ENCODE measurements around the gene TRMT61A. TPM values are rescaled to one million over a fixed set of nuclear protein-coding genes. Genes with fewer than 3 reads are reported as not detected.

TRMT61A gene
- 12.6 TPM for polyA plus RNA-seq

DNA sequence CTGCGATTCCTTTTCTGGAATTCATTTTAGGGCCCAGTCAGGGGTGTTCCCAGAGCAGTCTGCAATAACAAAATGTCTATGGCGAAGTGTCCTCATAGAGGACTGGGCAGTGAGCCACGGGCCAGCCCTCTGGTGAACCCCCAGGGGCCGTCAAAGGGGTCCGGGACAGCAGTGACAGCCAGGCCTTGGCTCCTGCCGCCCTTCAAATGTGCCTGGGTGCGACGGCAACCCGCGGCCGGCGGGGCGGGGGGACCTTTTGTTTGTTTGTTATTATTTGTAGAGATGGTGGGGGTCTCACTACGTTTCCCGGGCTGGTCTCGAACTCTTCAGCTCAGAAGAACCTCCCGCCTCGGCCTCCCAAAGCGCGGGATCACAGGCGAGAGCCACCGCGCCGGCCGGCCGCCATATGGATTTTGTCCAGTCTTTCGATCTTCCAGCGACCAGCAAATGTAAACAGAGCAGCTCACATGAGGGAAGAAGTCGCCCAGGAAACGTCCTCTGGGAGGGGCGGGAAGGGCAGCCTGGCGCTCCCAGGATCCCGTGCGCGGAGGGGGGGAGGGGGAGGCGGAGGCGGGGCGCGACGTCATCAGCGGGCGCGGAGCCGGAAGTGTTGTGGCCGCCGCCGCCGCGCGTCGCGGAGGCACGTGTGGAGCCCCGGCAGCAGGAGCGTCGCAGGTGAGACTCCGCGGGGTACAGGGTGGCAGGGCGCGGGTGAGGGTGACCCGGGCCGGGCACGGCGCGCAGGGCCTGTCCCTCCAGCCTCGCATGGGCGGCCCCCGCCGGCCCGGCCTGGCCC, at the start of gene TRMT61A:
Gene TRMT61A (plus strand): TSS at position 610 of the 796 bp plus-strand sequence. CDS start 783 bp downstream, outside the sequence.
- Mint-ChIP-seq H3K4me3 (peak within 1 kb of the TSS; percentile 86 to 96 (median 92)), H3K36me3 (no peaks in the 10 kb centered on the region), H3K27me3 (no peaks in the 10 kb centered on the region), H3K9me3 (no peaks in the 10 kb centered on the region), H3K4me1 (peaks cover 20 to 26% (median 24%) of the 10 kb centered on the region in 3 donors), H3K27ac (peak within 1 kb of the TSS; percentile 85 to 97 (median 94))

DNA sequence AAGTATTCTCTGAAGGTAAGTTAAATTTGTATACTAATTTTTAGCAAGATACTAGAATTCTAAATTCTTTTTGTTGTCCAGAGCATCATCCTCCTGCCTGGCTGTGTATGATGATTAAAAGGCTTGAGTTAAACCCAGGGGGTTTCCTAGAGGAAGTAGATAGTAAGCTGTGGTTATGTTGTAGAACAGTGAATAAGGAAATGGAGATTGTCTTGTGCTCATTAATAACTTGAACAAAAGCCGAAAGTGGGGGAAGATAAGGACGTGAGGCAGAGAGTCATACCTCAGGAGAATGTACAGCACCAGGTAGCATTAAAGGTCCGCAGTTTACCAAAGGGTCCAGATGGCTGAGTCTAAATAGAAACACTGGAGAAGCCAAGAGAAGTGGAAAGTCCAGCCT, 48.4 kb upstream of the TRMT61A start:
- Mint-ChIP-seq H3K9me3 (no peaks in the 10 kb centered on the region), H3K4me1 (peaks cover 13 to 16% (median 13%) of the 10 kb centered on the region in 3 donors), H3K27me3 (no peaks in the 10 kb centered on the region), H3K36me3 (peaks cover 10% of the 10 kb centered on the region), H3K27ac (peak overlapping the region in 2 of 3 donors; percentile 2 to 63), H3K4me3 (peak overlapping the region in 2 of 4 donors; percentile 34 to 42)

DNA sequence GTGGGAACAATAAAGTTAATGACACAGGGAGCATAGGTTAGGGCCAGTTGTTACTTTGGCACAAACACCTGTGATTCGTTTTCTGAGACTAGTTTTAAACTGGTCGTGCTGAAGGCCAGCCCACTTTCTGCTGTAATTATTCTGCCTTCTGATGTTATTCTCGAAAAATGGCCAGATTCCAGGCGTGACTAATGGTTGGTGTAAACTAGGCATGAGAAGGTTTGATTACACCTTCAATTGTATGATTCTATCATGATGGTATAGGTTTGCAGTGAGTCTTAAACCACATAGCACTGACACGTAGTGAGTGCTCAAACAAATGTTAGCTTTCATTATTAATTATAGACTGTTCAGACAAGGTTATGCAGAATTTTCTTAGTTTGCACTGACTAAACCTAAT, 45.4 kb upstream of the TRMT61A start:
- no peaks in the 10 kb centered on the region for H3K27me3 Mint-ChIP-seq
- H3K9me3 Mint-ChIP-seq: no peaks in the 10 kb centered on the region
- peaks cover 13 to 16% (median 13%) of the 10 kb centered on the region in 3 donors for H3K4me1 Mint-ChIP-seq
- H3K36me3 Mint-ChIP-seq: peaks cover 6% of the 10 kb centered on the region
- H3K27ac Mint-ChIP-seq: no peak overlapping the region
- no peak overlapping the region for H3K4me3 Mint-ChIP-seq

DNA sequence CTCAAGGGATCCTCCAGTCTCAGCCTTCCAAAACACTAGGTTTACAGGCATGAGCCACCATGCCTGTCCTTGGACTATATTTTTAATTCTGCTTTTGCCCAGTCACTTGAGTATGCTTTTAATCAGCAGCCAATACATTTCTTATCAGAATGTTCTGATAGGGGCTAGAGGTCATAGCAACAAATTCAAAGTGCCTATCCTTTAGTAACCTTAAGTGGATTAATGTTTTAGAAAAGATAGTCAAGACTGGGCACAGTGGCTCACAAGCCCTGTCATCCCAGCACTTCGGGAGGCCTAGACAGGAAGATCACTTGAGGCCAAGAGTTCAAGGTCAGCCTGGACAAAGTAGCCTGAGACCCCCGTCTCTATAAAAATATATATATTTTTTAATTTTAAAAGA, 43.5 kb upstream of the TRMT61A start:
- H3K27me3 Mint-ChIP-seq: no peaks in the 10 kb centered on the region
- H3K9me3 Mint-ChIP-seq: no peaks in the 10 kb centered on the region
- H3K4me3 Mint-ChIP-seq: no peak overlapping the region
- H3K27ac Mint-ChIP-seq: no peak overlapping the region
- H3K4me1 Mint-ChIP-seq: peaks cover 9 to 11% (median 10%) of the 10 kb centered on the region in 3 donors
- H3K36me3 Mint-ChIP-seq: peaks cover 9% of the 10 kb centered on the region

DNA sequence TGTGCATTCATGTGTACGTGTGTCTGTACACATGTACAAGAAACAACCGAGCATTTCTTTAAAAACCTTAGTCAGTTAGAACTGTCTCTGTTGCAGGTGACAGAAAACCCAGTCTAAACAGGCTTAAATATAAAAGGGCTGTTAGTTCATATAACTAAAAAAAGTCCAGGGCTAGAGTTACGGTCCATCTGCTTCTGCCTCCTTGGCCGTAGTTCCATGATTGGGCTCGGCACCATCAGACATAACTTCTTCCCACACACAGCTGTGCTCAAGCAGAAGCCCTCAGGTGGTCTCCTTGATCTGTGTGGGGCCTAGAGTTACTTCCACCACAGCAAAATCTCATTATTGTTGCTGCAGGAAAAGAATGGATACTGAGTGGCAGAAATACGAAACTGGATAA, 40.9 kb upstream of the TRMT61A start:
- H3K4me3 Mint-ChIP-seq: no peak overlapping the region
- H3K36me3 Mint-ChIP-seq: peaks cover 8% of the 10 kb centered on the region
- H3K4me1 Mint-ChIP-seq: no peaks in the 10 kb centered on the region
- H3K27me3 Mint-ChIP-seq: no peaks in the 10 kb centered on the region
- no peaks in the 10 kb centered on the region for H3K9me3 Mint-ChIP-seq
- H3K27ac Mint-ChIP-seq: no peak overlapping the region

DNA sequence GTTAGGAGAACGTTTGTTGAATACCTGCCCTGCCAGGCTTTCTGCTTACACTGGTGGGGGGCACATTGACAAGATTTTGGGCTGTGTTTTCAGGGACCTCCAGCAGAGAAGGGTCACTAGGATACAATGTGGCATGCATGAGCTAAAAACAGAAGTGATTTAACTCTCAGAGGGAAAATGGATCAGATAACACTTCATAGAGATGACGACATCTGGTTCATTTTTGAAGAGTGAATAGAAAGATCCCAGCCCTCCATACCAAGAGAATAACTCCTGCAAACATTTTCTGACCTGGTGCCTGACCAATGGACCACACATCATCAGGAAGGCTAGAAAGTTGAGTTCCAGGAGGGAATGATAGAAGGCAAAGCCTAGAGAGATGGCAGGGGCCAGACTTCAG, 40.0 kb upstream of the TRMT61A start:
- Mint-ChIP-seq H3K4me1 (no peaks in the 10 kb centered on the region), H3K4me3 (no peak overlapping the region), H3K27me3 (no peaks in the 10 kb centered on the region), H3K27ac (peak overlapping the region in 1 of 3 donors; percentile 39), H3K9me3 (no peaks in the 10 kb centered on the region), H3K36me3 (peaks cover 5% of the 10 kb centered on the region)

DNA sequence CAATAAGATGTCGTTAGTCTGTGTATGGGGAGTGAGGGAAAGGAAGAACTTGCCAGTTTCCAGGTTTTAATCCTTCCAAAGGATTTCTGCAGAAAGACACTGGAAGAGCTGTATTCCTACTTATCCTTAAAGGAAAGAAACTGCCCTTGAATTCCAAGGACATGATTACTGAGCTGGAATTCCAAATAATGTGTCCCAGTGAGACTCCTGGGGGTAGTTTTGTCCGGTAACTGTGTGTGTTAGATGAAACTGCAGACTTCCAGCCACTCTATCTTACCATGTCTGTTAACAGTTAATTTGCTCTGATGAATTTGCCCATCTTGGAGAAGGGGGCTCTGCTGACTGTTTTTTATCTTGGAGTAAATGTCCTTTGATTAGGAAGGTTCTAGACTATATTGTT, 39.4 kb upstream of the TRMT61A start:
- H3K27me3 Mint-ChIP-seq: no peaks in the 10 kb centered on the region
- H3K4me1 Mint-ChIP-seq: no peaks in the 10 kb centered on the region
- peak overlapping the region in 1 of 3 donors; percentile 34 for H3K27ac Mint-ChIP-seq
- no peak overlapping the region for H3K4me3 Mint-ChIP-seq
- peaks cover 7% of the 10 kb centered on the region for H3K36me3 Mint-ChIP-seq
- H3K9me3 Mint-ChIP-seq: no peaks in the 10 kb centered on the region

DNA sequence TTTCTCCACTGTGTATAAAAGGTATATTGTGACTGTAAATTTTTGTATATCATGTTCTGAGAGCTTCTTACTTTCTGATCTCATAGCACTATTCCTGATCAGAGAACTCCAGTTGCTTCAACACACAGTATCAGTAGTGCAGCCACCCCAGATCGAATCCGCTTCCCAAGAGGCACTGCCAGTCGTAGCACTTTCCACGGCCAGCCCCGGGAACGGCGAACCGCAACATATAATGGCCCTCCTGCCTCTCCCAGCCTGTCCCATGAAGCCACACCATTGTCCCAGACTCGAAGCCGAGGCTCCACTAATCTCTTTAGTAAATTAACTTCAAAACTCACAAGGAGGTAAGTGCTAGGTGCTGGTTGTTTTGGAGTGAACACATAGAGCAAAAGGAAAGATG, 37.3 kb upstream of the TRMT61A start:
- Mint-ChIP-seq H3K4me1 (no peaks in the 10 kb centered on the region), H3K36me3 (peaks cover 8% of the 10 kb centered on the region), H3K27me3 (no peaks in the 10 kb centered on the region), H3K9me3 (no peaks in the 10 kb centered on the region), H3K4me3 (no peak overlapping the region), H3K27ac (peak overlapping the region in 1 of 3 donors; percentile 37)

DNA sequence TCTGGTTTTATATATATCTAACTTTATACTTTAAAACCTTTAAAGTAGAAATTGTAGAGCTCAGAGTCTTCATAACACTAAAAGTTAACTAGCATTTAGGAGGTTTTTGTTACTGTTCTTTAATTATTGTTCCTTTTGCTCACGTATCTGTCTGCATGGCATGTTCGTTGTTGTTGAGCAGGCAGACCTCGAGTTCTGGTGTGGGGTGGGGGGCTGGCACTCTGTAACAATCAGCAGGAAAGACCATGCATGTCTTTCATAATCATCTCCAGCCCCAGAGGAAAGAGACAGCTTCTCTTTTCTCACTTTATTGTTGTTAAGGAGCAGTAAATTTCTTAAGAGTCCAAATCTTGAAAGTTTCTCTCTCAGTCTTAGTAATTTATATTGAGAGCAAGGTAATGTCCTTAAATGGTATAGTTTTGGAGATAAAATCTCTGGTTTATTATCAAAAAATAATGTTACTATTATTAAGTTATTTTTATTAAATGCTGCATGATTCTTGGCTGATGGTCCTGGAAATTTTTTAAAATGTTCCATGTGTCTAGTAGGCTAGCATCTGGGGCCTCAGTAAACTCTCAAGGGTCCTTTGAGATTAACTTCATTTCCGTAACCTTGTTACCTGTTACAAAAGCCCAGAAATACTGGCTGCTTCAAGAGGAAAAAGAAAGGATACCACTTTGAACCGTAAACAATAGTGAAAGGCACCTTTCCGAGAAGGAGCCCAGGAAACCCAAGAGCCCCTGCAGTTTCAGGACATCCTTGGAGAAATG, 36.7 kb upstream of the TRMT61A start:
- no peaks in the 10 kb centered on the region for H3K27me3 Mint-ChIP-seq
- H3K36me3 Mint-ChIP-seq: peaks cover 8% of the 10 kb centered on the region
- no peak overlapping the region for H3K27ac Mint-ChIP-seq
- no peaks in the 10 kb centered on the region for H3K9me3 Mint-ChIP-seq
- H3K4me1 Mint-ChIP-seq: no peaks in the 10 kb centered on the region
- H3K4me3 Mint-ChIP-seq: no peak overlapping the region

DNA sequence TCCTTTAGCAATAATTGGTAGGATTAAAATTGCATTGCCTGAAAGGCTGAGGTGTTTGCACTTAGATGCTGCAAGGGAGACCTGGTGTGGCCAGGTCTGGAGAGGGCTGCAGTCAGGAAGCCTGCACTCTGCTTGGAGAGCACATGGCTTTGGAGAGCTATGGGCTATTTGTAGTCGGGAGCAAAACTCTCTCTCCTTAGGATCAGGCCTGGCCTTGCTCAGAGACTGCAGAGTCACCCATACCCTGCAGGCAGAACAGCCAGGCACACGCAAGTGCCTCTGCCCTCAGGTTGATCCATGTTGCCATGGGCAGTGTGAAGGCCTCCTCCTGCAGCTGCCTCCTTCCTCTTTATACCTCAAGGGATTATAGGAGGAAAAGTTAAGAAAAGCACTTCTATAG, 33.1 kb upstream of the TRMT61A start:
- peaks cover 4% of the 10 kb centered on the region for H3K36me3 Mint-ChIP-seq
- no peaks in the 10 kb centered on the region for H3K27me3 Mint-ChIP-seq
- H3K9me3 Mint-ChIP-seq: no peaks in the 10 kb centered on the region
- peak overlapping the region in 1 of 3 donors; percentile 27 for H3K27ac Mint-ChIP-seq
- no peak overlapping the region for H3K4me3 Mint-ChIP-seq
- peaks cover 4 to 7% (median 5%) of the 10 kb centered on the region in 3 donors for H3K4me1 Mint-ChIP-seq

DNA sequence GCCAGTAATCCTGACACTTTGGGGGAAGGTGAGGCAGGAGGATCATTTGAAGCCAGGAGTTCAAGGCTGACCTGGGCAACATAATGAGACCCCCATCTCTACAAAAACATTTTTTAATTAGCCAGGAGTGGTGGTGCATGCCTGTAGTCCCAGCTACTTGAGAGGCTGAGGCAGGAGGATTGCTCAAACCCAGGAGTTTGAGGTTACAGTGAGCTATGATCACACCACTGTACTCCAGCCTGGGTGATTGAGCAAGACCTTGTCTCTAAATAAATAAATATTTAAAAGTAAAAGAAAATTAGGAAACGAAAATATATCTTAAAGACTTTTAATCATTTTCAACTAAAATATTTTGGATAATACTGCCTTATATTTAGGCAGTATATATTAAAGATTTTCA, 32.2 kb upstream of the TRMT61A start:
- Mint-ChIP-seq H3K9me3 (no peaks in the 10 kb centered on the region), H3K27ac (no peak overlapping the region), H3K4me3 (no peak overlapping the region), H3K27me3 (no peaks in the 10 kb centered on the region), H3K4me1 (peaks cover 4 to 7% (median 5%) of the 10 kb centered on the region in 3 donors), H3K36me3 (peaks cover 4% of the 10 kb centered on the region)

DNA sequence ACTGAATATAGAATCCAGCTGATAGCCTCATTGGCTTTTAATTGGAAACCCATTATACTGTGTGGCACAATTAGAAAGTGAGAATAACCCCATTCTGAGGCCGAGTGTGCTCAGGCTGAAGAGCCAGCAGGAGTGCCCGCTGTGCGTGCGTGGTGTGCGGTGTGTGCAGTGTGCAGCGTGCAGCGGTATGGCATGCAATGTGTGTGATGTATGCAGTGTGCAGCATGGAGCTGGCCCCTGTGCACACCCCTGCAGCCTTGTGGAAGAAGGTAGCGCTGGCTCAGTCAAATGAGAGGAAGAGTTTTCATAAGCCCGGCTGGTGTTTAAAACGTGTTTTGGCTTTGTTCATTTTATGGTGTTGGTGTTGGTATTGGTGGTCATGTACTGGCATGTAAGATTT, 29.3 kb upstream of the TRMT61A start:
- Mint-ChIP-seq H3K36me3 (peaks cover under 1% of the 10 kb centered on the region), H3K27me3 (no peaks in the 10 kb centered on the region), H3K4me1 (peaks cover 5 to 7% (median 6%) of the 10 kb centered on the region in 3 donors), H3K4me3 (no peak overlapping the region), H3K9me3 (no peaks in the 10 kb centered on the region), H3K27ac (no peak overlapping the region)

DNA sequence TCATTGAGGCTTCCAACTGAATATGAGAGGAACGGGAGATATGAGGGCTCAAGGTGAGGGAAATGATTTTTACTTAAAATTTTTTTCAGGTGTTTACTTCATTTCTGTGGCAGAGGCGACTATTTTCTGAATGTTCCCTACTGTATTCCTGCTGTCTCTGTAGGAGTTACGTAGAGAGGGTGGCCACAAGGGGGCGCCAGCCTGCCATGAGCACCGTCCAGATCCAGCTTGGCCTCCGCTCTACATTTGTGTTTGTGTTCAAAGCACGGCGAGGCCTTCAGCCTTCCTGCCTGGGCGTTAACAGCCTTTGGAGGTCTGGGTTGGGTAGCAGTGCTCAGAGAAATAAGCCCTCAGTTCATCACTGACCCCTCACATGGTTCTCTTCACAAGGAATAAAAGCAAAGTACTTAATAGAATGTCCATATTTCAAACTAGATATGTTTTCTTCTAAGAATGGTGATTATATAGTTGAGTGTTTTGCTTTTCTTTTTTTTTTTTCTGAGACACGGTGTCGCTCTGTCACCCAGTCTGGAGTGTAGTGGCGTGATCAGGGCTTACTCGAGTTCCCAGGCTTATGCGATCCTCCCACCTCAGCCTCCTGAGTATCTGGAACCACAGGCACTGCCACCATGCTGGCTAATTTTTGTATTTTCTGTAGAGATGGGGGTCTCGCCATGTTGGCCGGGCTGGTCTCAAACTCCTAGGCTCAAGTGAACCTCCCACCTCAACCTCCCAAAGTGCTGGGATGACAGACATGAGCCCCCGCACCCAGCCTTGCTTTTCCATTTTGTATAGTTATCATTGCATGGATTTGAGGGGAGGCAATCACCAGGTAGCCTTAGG, 28.6 kb upstream of the TRMT61A start:
- Mint-ChIP-seq H3K9me3 (no peaks in the 10 kb centered on the region), H3K4me1 (peaks cover 5 to 8% (median 6%) of the 10 kb centered on the region in 3 donors)

DNA sequence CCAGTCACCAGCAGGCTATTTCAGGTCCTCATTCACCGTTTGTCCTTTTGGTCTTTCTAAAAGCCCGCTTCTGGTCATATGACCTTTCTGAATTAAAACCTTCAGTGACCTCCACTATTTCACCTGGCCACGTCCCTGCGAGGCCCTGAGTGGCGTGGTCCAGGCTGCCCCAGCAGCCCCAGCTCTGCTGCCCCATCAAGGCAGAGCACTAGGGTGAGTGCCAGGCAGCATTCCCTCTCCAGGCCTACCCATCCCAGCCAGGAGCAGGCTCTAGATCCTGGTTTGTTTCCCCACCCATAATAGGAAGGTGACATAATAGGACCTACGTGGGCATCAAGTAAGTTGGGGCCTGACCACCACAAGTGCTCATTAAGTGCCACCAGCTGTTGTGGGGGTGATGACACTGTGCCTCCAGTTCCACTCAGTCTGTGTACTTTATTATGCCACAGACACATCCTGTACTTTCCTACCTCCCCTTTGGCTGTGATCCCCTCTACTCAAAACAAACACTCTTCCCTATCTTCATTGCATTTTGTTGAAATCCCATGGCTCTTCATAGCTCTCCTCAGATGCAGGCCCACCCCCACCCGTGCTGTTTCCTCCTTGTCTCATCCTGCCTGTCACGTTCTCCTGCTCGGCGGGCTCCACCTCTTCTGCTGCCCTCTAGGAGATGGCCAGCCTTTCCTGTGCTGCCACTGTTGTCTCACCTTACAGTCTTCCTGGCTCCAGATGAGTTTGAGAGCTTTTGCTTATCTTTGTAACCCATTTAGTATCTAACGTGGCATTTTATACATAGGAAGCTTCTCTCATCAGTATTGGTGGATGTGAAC, 27.7 kb upstream of the TRMT61A start:
- peaks cover 5 to 10% (median 6%) of the 10 kb centered on the region in 3 donors for H3K4me1 Mint-ChIP-seq
- H3K36me3 Mint-ChIP-seq: peaks cover 1% of the 10 kb centered on the region
- no peak overlapping the region for H3K4me3 Mint-ChIP-seq
- no peak overlapping the region for H3K27ac Mint-ChIP-seq
- H3K27me3 Mint-ChIP-seq: no peaks in the 10 kb centered on the region
- H3K9me3 Mint-ChIP-seq: no peaks in the 10 kb centered on the region

More for the DNA sequence above, 28.6 kb upstream of the TRMT61A start:
- Mint-ChIP-seq H3K36me3 (no peaks in the 10 kb centered on the region), H3K27me3 (no peaks in the 10 kb centered on the region), H3K4me3 (no peak overlapping the region), H3K27ac (peak overlapping the region in 1 of 3 donors; percentile 88)
